GM12878 (cell line): ENCODE data around the gene ZSCAN32. TPM values are rescaled to one million over a fixed set of nuclear protein-coding genes. Genes with fewer than 3 reads are reported as not detected.

Source experiments
- BMI1 ChIP-seq: fragments of 450-650 bp; IDR thresholded peaks from 2 replicates; pipeline ENCODE4 v1.6.1; 2016; ENCODE audit warnings: mild to moderate bottlenecking, moderate library complexity, borderline replicate concordance
- HCFC1 ChIP-seq: fragments of 150-350 bp; IDR thresholded peaks from 2 replicates; pipeline ENCODE4 v1.6.1; 2014; ENCODE audit warnings: low read length
- HDAC6 ChIP-seq: fragments of 200-600 bp; sonication (generic); IDR thresholded peaks from one replicate; pipeline ENCODE4 v1.8.0; 2017; ENCODE audit warnings: antibody characterized with exemption; ENCODE audit not compliant: unreplicated experiment
- KAT2A ChIP-seq: conservative IDR thresholded peaks from 2 replicates; pipeline ENCODE4 v1.6.1; 2011; ENCODE audit warnings: low read depth, low read length; ENCODE audit not compliant: control insufficient read depth
- MYB ChIP-seq: fragments of 150-350 bp; IDR thresholded peaks from 2 replicates; pipeline ENCODE4 v1.6.1; 2014; ENCODE audit warnings: mild to moderate bottlenecking, low read depth, low read length, borderline replicate concordance
- NR2F1 ChIP-seq: fragments of 450-650 bp; conservative IDR thresholded peaks from 2 replicates; pipeline ENCODE4 v1.6.1; 2017; ENCODE audit warnings: mild to moderate bottlenecking
- RELA ChIP-seq: fragments of 450-650 bp; IDR thresholded peaks from 2 replicates; pipeline ENCODE4 v1.8.0; 2014; ENCODE audit warnings: borderline replicate concordance; ENCODE audit not compliant: partially characterized antibody
- SIN3A ChIP-seq: IDR thresholded peaks from 2 replicates; pipeline ENCODE4 v1.6.1; 2012; ENCODE audit warnings: low read depth, low read length, improper control_type of control experiment
- SRF ChIP-seq, 2 experiments: IDR thresholded peaks; 2 replicates each; pipeline ENCODE4 v1.6.1; 2011; ENCODE audit warnings: low read depth in 2 of 2, low read length in 2 of 2, mild to moderate bottlenecking in 1 of 2, moderate library complexity in 1 of 2
- TARDBP ChIP-seq: IDR thresholded peaks from 2 replicates; pipeline ENCODE4 v1.6.1; 2016; ENCODE audit warnings: borderline replicate concordance
- ZNF217 ChIP-seq: fragments of 450-650 bp; IDR thresholded peaks from 2 replicates; pipeline ENCODE4 v1.6.1; 2017; ENCODE audit warnings: antibody characterized with exemption, mild to moderate bottlenecking
- ZNF274 ChIP-seq: IDR thresholded peaks from one replicate; pipeline ENCODE4 v1.8.0; 2011; ENCODE audit not compliant: insufficient read length, insufficient read depth
- polyA plus RNA-seq, 11 experiments: library from polyadenylated mRNA; depleted of rRNA in 4 of 11; unstranded in 6 of 11; stranded (reverse) in 5 of 11; fragments of >200 nt; fragmentation: Nextera tagmentation in 4 of 11; fragmentation: Illumina TruSeq in 1 of 11; extraction: Ambion mirVana in 4 of 11; extraction: Trizol in 1 of 11; gene quantifications; 1 replicate in 1 of 11; 2 replicates in 10 of 11; pipeline versions ENCODE4 v1.2.1 to v1.2.3, GENCODE V29; 2011 to 2016; ENCODE audit warnings: inconsistent platforms in 2 of 11, missing spikeins in 2 of 11, low read depth in 1 of 11
- total RNA-seq, 4 experiments: library from RNA; depleted of rRNA in 3 of 4; stranded (reverse); fragments of >200 nt in 3 of 4; fragmentation: Illumina TruSeq in 1 of 4; extraction: Trizol in 1 of 4; gene quantifications; 2 replicates each; pipeline versions ENCODE4 v1.2.1 to v1.2.3, GENCODE V29; 2013 to 2021
- TF ChIP-seq, protein P1 (sequence below): fragments of 450-650 bp; IDR thresholded peaks from 2 replicates; pipeline ENCODE4 v1.6.1; 2016; ENCODE audit warnings: mild to moderate bottlenecking, moderate library complexity, borderline replicate concordance
- TF ChIP-seq, protein P2 (sequence below): IDR thresholded peaks from 2 replicates; pipeline ENCODE4 v1.6.1; 2011; ENCODE audit warnings: low read depth, mild to moderate bottlenecking, low read length, moderate library complexity, borderline replicate concordance; ENCODE audit errors: extremely low read depth
- TF ChIP-seq, protein P3 (sequence below): fragments of 450-650 bp; IDR thresholded peaks from 2 replicates; pipeline ENCODE4 v1.6.1; 2014; ENCODE audit warnings: mild to moderate bottlenecking
- TF ChIP-seq, protein P4 (sequence below): IDR thresholded peaks from 2 replicates; pipeline ENCODE4 v1.6.1; 2012; ENCODE audit warnings: improper control_type of control experiment, low read depth, low read length; ENCODE audit not compliant: insufficient replicate concordance
- TF ChIP-seq, protein P5 (sequence below): IDR thresholded peaks from 2 replicates; pipeline ENCODE4 v1.6.1; 2012; ENCODE audit warnings: low read depth, low read length, improper control_type of control experiment

The ZSCAN32 gene
- total and polyA plus RNA-seq, 10 of the 15 experiments (the other 5 are each of a cell fraction or from before 2014, with no cell fraction given): 9.6 to 23.8 (median 15.5) TPM

DNA sequence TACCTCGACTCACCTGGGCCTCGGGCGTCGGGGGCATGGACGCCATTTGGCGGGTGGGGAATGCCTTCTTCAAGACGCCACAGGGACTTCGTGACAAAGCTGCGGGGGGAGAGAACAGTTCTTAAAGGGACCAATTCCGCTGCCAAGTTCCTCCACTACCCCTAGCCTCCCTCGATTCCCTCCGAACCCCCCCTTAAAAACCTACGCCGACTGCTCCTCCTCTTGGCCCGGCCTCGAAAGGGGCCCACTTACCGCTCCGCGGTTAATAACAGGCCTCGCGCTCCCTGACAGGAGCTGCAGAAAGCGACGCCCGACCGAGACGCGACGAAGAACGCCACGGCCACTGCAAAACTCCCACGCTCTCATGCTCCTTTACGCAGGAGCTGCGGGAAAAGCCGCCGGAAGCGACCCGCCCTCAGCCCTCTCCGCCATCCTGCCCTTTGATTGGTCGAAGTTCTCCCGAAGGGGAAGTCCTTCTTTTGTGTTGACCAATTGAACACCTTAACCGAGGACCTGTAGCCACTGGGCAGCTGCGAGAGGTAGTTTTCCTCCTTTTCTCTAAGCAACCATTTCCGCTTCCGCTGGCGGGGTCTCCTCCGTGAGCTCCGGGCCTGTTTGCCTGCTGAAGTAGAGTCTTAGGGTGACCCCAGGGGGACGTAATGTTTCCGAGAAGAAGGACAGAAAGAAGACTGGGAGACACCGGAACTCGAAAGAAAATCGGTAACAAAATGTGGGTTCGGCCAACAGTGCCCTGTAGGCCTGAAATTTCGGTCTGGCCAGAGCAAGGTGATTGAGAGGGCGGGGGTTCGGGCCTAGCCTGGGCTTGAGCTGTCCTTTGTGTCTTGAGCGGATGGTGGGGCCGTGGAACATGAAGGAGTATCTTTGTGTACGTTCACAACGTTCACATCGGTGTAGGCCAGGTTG is 42.6 kb upstream of the ZSCAN32 start, which contains the start of the genes NAA60 and ZNF597 (continued):
- TF ChIP-seq SIN3A: peak; percentile 66
- TF ChIP-seq, protein P1, sequence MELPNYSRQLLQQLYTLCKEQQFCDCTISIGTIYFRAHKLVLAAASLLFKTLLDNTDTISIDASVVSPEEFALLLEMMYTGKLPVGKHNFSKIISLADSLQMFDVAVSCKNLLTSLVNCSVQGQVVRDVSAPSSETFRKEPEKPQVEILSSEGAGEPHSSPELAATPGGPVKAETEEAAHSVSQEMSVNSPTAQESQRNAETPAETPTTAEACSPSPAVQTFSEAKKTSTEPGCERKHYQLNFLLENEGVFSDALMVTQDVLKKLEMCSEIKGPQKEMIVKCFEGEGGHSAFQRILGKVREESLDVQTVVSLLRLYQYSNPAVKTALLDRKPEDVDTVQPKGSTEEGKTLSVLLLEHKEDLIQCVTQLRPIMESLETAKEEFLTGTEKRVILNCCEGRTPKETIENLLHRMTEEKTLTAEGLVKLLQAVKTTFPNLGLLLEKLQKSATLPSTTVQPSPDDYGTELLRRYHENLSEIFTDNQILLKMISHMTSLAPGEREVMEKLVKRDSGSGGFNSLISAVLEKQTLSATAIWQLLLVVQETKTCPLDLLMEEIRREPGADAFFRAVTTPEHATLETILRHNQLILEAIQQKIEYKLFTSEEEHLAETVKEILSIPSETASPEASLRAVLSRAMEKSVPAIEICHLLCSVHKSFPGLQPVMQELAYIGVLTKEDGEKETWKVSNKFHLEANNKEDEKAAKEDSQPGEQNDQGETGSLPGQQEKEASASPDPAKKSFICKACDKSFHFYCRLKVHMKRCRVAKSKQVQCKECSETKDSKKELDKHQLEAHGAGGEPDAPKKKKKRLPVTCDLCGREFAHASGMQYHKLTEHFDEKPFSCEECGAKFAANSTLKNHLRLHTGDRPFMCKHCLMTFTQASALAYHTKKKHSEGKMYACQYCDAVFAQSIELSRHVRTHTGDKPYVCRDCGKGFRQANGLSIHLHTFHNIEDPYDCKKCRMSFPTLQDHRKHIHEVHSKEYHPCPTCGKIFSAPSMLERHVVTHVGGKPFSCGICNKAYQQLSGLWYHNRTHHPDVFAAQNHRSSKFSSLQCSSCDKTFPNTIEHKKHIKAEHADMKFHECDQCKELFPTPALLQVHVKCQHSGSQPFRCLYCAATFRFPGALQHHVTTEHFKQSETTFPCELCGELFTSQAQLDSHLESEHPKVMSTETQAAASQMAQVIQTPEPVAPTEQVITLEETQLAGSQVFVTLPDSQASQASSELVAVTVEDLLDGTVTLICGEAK: peak; percentile 90
- TF ChIP-seq, protein P2, sequence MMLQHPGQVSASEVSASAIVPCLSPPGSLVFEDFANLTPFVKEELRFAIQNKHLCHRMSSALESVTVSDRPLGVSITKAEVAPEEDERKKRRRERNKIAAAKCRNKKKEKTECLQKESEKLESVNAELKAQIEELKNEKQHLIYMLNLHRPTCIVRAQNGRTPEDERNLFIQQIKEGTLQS: no peak
- TF ChIP-seq BMI1: no peak
- no peak for TF ChIP-seq NR2F1
- TF ChIP-seq, protein P3, sequence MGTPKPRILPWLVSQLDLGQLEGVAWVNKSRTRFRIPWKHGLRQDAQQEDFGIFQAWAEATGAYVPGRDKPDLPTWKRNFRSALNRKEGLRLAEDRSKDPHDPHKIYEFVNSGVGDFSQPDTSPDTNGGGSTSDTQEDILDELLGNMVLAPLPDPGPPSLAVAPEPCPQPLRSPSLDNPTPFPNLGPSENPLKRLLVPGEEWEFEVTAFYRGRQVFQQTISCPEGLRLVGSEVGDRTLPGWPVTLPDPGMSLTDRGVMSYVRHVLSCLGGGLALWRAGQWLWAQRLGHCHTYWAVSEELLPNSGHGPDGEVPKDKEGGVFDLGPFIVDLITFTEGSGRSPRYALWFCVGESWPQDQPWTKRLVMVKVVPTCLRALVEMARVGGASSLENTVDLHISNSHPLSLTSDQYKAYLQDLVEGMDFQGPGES: peak; percentile 37; the same call in 1 of the 2 replicates
- TF ChIP-seq ZNF217: no peak
- TF ChIP-seq TARDBP: no peak
- no peak; the same call in 1 of the 2 replicates for TF ChIP-seq HCFC1
- TF ChIP-seq KAT2A: no peak
- TF ChIP-seq, protein P4, sequence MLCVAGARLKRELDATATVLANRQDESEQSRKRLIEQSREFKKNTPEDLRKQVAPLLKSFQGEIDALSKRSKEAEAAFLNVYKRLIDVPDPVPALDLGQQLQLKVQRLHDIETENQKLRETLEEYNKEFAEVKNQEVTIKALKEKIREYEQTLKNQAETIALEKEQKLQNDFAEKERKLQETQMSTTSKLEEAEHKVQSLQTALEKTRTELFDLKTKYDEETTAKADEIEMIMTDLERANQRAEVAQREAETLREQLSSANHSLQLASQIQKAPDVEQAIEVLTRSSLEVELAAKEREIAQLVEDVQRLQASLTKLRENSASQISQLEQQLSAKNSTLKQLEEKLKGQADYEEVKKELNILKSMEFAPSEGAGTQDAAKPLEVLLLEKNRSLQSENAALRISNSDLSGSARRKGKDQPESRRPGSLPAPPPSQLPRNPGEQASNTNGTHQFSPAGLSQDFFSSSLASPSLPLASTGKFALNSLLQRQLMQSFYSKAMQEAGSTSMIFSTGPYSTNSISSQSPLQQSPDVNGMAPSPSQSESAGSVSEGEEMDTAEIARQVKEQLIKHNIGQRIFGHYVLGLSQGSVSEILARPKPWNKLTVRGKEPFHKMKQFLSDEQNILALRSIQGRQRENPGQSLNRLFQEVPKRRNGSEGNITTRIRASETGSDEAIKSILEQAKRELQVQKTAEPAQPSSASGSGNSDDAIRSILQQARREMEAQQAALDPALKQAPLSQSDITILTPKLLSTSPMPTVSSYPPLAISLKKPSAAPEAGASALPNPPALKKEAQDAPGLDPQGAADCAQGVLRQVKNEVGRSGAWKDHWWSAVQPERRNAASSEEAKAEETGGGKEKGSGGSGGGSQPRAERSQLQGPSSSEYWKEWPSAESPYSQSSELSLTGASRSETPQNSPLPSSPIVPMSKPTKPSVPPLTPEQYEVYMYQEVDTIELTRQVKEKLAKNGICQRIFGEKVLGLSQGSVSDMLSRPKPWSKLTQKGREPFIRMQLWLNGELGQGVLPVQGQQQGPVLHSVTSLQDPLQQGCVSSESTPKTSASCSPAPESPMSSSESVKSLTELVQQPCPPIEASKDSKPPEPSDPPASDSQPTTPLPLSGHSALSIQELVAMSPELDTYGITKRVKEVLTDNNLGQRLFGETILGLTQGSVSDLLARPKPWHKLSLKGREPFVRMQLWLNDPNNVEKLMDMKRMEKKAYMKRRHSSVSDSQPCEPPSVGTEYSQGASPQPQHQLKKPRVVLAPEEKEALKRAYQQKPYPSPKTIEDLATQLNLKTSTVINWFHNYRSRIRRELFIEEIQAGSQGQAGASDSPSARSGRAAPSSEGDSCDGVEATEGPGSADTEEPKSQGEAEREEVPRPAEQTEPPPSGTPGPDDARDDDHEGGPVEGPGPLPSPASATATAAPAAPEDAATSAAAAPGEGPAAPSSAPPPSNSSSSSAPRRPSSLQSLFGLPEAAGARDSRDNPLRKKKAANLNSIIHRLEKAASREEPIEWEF: no peak
- no peak for TF ChIP-seq ZNF274
- TF ChIP-seq RELA: no peak
- no peak for TF ChIP-seq SRF (IDR thresholded peaks at IDR 0.05; ENCODE audit: low read depth in 2 of 2, low read length in 2 of 2)
- no peak for TF ChIP-seq HDAC6
- no peak for TF ChIP-seq MYB
- TF ChIP-seq, protein P5, sequence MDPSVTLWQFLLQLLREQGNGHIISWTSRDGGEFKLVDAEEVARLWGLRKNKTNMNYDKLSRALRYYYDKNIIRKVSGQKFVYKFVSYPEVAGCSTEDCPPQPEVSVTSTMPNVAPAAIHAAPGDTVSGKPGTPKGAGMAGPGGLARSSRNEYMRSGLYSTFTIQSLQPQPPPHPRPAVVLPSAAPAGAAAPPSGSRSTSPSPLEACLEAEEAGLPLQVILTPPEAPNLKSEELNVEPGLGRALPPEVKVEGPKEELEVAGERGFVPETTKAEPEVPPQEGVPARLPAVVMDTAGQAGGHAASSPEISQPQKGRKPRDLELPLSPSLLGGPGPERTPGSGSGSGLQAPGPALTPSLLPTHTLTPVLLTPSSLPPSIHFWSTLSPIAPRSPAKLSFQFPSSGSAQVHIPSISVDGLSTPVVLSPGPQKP: no peak
